CD4-positive, alpha-beta T cell (primary cell): Measurements from ENCODE around the gene CERS6. TPM values are rescaled to one million over a fixed set of nuclear protein-coding genes. Genes with fewer than 3 reads are reported as not detected.

ENCODE experiments used
- ATAC-seq: fragments of 200-7000 bp; cut with Tn5 transposase; one replicate; pipeline ENCODE4 v1.10.0; 2022; ENCODE audit warnings: mild to moderate bottlenecking; ENCODE audit not compliant: poor library complexity
- CTCF ChIA-PET: fragments of 350-600 bp; sonication (Branson Sonifier 250); formaldehyde crosslinking; loops from one replicate; lab custom pipeline; 2021; ENCODE audit warnings: antibody characterized with exemption, inconsistent platforms; lab: Charles Lee
- POLR2A ChIA-PET: fragments of 350-600 bp; sonication (Branson Sonifier 250); formaldehyde crosslinking; loops from one replicate; lab custom pipeline; 2021; ENCODE audit warnings: antibody characterized with exemption, inconsistent platforms; lab: Charles Lee
- DNase-seq, 14 experiments: peaks; one replicate each; pipeline ENCODE4 v3.0.0-alpha.2; 2013 to 2020; ENCODE audit warnings: mixed read lengths in 2 of 14
- H3K27ac ChIP-seq, 2 donors: one replicate each; pipeline versions ENCODE4 v1.5.1 to v1.7.0; 2013; ENCODE audit warnings: low read length in 2 of 2, low read depth in 1 of 2, mild to moderate bottlenecking in 1 of 2
- H3K27me3 ChIP-seq, 2 experiments: 1 replicate in 1 of 2; 2 replicates in 1 of 2; pipeline versions ENCODE4 v1.6.1 to v1.7.0; 2013; ENCODE audit warnings: low read length in 2 of 2, control low read depth in 1 of 2, mild to moderate bottlenecking in 1 of 2, moderate library complexity in 1 of 2; ENCODE audit not compliant: insufficient read depth in 2 of 2, control insufficient read depth in 1 of 2
- H3K36me3 ChIP-seq: one replicate; pipeline ENCODE4 v1.6.1; 2013; ENCODE audit warnings: low read length, control low read depth; ENCODE audit not compliant: insufficient read depth
- H3K4me1 ChIP-seq: one replicate; pipeline ENCODE4 v1.6.1; 2013; ENCODE audit warnings: low read length, control low read depth; ENCODE audit not compliant: insufficient read depth
- H3K4me3 ChIP-seq: one replicate; pipeline ENCODE4 v1.5.1; 2013; ENCODE audit warnings: mild to moderate bottlenecking, low read length, moderate library complexity
- H3K9me3 ChIP-seq, 2 experiments: 1 replicate in 1 of 2; 2 replicates in 1 of 2; pipeline versions ENCODE4 v1.6.1 to v1.7.0; 2013; ENCODE audit warnings: low read length in 2 of 2, mild to moderate bottlenecking in 2 of 2, control low read depth in 1 of 2, moderate library complexity in 1 of 2; ENCODE audit not compliant: control insufficient read depth in 1 of 2, insufficient read depth in 1 of 2
- H3K27ac Mint-ChIP-seq: one replicate; pipeline ENCODE4 v1.8.0; 2020; ENCODE audit warnings: mixed read lengths
- H3K27me3 Mint-ChIP-seq: one replicate; pipeline ENCODE4 v1.8.0; 2021; ENCODE audit warnings: mixed read lengths
- H3K36me3 Mint-ChIP-seq: one replicate; pipeline ENCODE4 v1.8.0; 2021; ENCODE audit warnings: low read depth, mixed read lengths
- H3K4me1 Mint-ChIP-seq: one replicate; pipeline ENCODE4 v1.8.0; 2021; ENCODE audit warnings: low read depth, mixed read lengths
- H3K4me3 Mint-ChIP-seq: one replicate; pipeline ENCODE4 v1.8.0; 2020; ENCODE audit warnings: mild to moderate bottlenecking, mixed read lengths
- H3K9me3 Mint-ChIP-seq: one replicate; pipeline ENCODE4 v1.8.0; 2020; ENCODE audit warnings: mixed read lengths
- intact Hi-C, 2 experiments: fragments of 100-400 bp; cut with DNase I in 1 of 2; cut with micrococcal nuclease in 1 of 2; formaldehyde crosslinking; loops; one replicate each; pipeline versions ENCODE4 v1.15.1 to v1.9.0; 2023 to 2025; cut with DNase I, micrococcal nuclease
- total RNA-seq, 174 experiments: library from RNA in 2 of 174; stranded (reverse) in 2 of 174; gene quantifications; one replicate each; pipeline ENCODE4 v1.2.3 and lab custom pipeline; 2021 to 2026
- TF ChIP-seq, protein P1 (sequence below): fragments of 200-600 bp; IDR thresholded peaks from one replicate; pipeline ENCODE4 v1.8.0; 2022; ENCODE audit warnings: antibody characterized with exemption, mild to moderate bottlenecking

The CERS6 gene
- total RNA-seq, 2 experiments from 2014 or later: 16.9 to 17.9 TPM

- H3K27me3 Mint-ChIP-seq: no peaks in the 10 kb centered on the region
- intact Hi-C loops: no loop called here
- ATAC-seq (no peak), DNase-seq (no peak)
- Histone ChIP-seq H3K4me1 (peaks cover 4% of the 10 kb centered on the region), H3K4me3 (no peak overlapping the region), H3K27me3 (no peaks in the 10 kb centered on the region), H3K27ac (no peak overlapping the region), H3K9me3 (peaks cover 6 to 9% of the 10 kb centered on the region in 2 experiments), H3K36me3 (no peaks in the 10 kb centered on the region)
- H3K9me3 Mint-ChIP-seq: peaks cover 9% of the 10 kb centered on the region
- H3K4me3 Mint-ChIP-seq: no peak overlapping the region
- ChIA-PET POLR2A (no interaction called here), CTCF (no interaction called here)
- TF ChIP-seq, protein P1, sequence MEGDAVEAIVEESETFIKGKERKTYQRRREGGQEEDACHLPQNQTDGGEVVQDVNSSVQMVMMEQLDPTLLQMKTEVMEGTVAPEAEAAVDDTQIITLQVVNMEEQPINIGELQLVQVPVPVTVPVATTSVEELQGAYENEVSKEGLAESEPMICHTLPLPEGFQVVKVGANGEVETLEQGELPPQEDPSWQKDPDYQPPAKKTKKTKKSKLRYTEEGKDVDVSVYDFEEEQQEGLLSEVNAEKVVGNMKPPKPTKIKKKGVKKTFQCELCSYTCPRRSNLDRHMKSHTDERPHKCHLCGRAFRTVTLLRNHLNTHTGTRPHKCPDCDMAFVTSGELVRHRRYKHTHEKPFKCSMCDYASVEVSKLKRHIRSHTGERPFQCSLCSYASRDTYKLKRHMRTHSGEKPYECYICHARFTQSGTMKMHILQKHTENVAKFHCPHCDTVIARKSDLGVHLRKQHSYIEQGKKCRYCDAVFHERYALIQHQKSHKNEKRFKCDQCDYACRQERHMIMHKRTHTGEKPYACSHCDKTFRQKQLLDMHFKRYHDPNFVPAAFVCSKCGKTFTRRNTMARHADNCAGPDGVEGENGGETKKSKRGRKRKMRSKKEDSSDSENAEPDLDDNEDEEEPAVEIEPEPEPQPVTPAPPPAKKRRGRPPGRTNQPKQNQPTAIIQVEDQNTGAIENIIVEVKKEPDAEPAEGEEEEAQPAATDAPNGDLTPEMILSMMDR: no peak
- peaks cover 41% of the 10 kb centered on the region for H3K4me1 Mint-ChIP-seq
- no peak overlapping the region for H3K27ac Mint-ChIP-seq
- peaks cover 11% of the 10 kb centered on the region for H3K36me3 Mint-ChIP-seq
Measured at GRCh38 chr2:168534926-168535325, 78.9 kb downstream of the CERS6 start.

DNA sequence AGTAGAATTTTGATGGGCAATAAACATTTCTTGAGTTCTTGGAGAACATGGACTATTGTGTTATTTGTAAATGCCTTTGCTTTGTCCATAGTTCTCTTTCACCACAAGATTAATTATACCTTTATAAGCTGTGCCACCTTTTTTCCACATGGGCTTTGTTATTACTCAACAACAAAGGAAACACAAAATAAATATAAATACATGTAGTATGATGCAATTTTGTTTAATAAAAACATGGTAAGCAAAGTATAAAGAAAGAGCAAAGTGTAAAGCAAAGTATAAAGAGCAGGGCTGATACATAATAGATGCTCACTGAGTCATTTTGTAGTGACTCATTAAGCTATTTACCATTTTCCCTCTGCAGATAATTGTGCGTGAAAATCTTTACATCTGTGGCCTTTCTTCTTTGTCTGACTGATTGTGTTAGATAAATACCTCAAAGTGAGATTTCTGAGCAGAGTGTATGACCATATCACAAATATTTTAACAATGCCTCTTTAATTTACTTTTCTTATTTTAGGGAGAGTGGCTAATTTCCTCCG is 80.9 kb downstream of the CERS6 start:
- H3K4me3 ChIP-seq: no peak overlapping the region
- H3K27ac Mint-ChIP-seq: no peak overlapping the region
- intact Hi-C loops: no loop called here
- H3K27ac ChIP-seq: no peak overlapping the region
- peaks cover 30% of the 10 kb centered on the region for H3K4me1 Mint-ChIP-seq
- no peaks in the 10 kb centered on the region for H3K27me3 ChIP-seq
- TF ChIP-seq, protein P1: no peak
- peaks cover 9 to 19% of the 10 kb centered on the region in 2 experiments for H3K9me3 ChIP-seq
- no peaks in the 10 kb centered on the region for H3K36me3 ChIP-seq
- no peak for ATAC-seq
- peaks cover 32% of the 10 kb centered on the region for H3K36me3 Mint-ChIP-seq
- H3K27me3 Mint-ChIP-seq: no peaks in the 10 kb centered on the region
- ChIA-PET CTCF (interaction anchor here (1.0 kb wide), 1 partner anchor 11 kb away, joined by 4 read pairs; no protein-coding TSS in a partner anchor), POLR2A (no interaction called here)
- H3K4me3 Mint-ChIP-seq: no peak overlapping the region
- DNase-seq: no peak
- peaks cover 16% of the 10 kb centered on the region for H3K9me3 Mint-ChIP-seq
- H3K4me1 ChIP-seq: peaks cover 4% of the 10 kb centered on the region

DNA sequence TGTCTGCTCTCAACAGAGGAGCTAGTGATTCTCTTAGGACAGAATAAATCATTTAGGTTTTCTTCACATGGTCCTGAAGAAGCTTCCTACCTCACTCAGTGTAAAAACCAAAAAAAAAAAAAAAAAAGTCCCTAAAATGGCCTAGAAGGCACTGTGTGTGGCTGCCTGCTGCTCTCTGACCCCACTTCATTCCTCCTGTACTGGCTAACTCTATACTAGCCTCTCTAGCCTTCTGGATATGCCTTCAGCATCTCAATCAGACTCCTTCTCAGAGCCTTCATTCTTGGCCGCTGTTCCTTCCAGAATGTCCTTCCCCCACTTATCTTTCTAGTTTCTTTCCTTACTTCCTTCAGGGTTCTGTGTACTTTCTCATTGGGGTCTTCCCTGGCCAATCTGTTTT is 82.1 kb downstream of the CERS6 start:
- POLR2A ChIA-PET: no interaction called here
- Mint-ChIP-seq H3K4me1 (peaks cover 33% of the 10 kb centered on the region), H3K36me3 (peaks cover 41% of the 10 kb centered on the region), H3K27ac (no peak overlapping the region), H3K27me3 (no peaks in the 10 kb centered on the region), H3K9me3 (peaks cover 16% of the 10 kb centered on the region), H3K4me3 (no peak overlapping the region)
- ATAC-seq (no peak), DNase-seq (no peak)
- CTCF ChIA-PET: no interaction called here
- Histone ChIP-seq H3K27ac (no peak overlapping the region), H3K4me3 (no peak overlapping the region), H3K9me3 (peaks cover 9 to 19% of the 10 kb centered on the region in 2 experiments), H3K4me1 (peaks cover 4% of the 10 kb centered on the region), H3K36me3 (no peaks in the 10 kb centered on the region), H3K27me3 (no peaks in the 10 kb centered on the region)
- TF ChIP-seq, protein P1: no peak
- intact Hi-C loops: no loop called here
